Choroid plexus epithelial cell (primary cell): ENCODE data around the gene NCEH1.

Experiments used
- DNase-seq: peaks from one replicate; pipeline ENCODE4 v3.0.0-alpha.2; 2010; ENCODE audit warnings: low read depth
- H3K4me3 ChIP-seq: 2 replicates; pipeline ENCODE4 v1.5.1; 2011; ENCODE audit warnings: low read depth, mild to moderate bottlenecking, control low read depth, low read length, moderate library complexity
- CTCF ChIP-seq: conservative IDR thresholded peaks from 2 replicates; pipeline ENCODE4 v1.5.1; 2011; ENCODE audit warnings: low read depth, mild to moderate bottlenecking, control low read depth, inconsistent platforms, low read length, moderate library complexity

The NCEH1 gene

GRCh38 chr3:172630316-172630715, 80.6 kb downstream of the NCEH1 start:
- no peak for TF ChIP-seq CTCF
- DNase-seq: no peak
- H3K4me3 ChIP-seq: no peak overlapping the region

- DNase-seq: peak; percentile 50
- TF ChIP-seq CTCF: no peak
- no peak overlapping the region for H3K4me3 ChIP-seq
These were observed 81.4 kb downstream of the NCEH1 start for GRCh38 chr3:172629470-172629869.

- no peak for TF ChIP-seq CTCF
- no peak overlapping the region for H3K4me3 ChIP-seq
- peak; percentile 84 for DNase-seq
These were observed 83.6 kb downstream of the NCEH1 start for GRCh38 chr3:172627057-172627809.

GRCh38 chr3:172626021-172626640, 84.7 kb downstream of the NCEH1 start:
- peak; percentile 87 for DNase-seq
- no peak for TF ChIP-seq CTCF
- H3K4me3 ChIP-seq: no peak overlapping the region

- DNase-seq: no peak
- no peak for TF ChIP-seq CTCF
- H3K4me3 ChIP-seq: no peak overlapping the region
These were observed 85.5 kb downstream of the NCEH1 start for GRCh38 chr3:172625404-172625803.

GRCh38 chr3:172624999-172625398, 85.9 kb downstream of the NCEH1 start:
- DNase-seq: no peak
- TF ChIP-seq CTCF: no peak
- H3K4me3 ChIP-seq: no peak overlapping the region
